WERI-Rb-1 (cell line): ENCODE measurements around the gene PRMT7.

Experiments
- DNase-seq: peaks from one replicate; pipeline ENCODE4 v3.0.0-alpha.2; 2020
- H3K27ac ChIP-seq: fragments of 250-450 bp; sonication (Bioruptor Pico); 2 replicates; pipeline ENCODE4 v1.5.1; 2020; ENCODE audit warnings: mild to moderate bottlenecking, moderate library complexity
- H3K27me3 ChIP-seq: fragments of 250-450 bp; sonication (Bioruptor Pico); 2 replicates; pipeline ENCODE4 v1.5.1; 2021; ENCODE audit warnings: mild to moderate bottlenecking, low read depth, moderate library complexity; ENCODE audit not compliant: insufficient read depth, severe bottlenecking
- H3K36me3 ChIP-seq: fragments of 250-450 bp; sonication (Bioruptor Pico); 2 replicates; pipeline ENCODE4 v1.5.1; 2020; ENCODE audit warnings: mild to moderate bottlenecking, moderate library complexity
- H3K4me3 ChIP-seq: 2 replicates; pipeline ENCODE4 v1.5.1; 2011; ENCODE audit warnings: low read depth, mild to moderate bottlenecking, control low read depth, low read length
- H3K9me3 ChIP-seq: fragments of 250-450 bp; sonication (Bioruptor Pico); 2 replicates; pipeline ENCODE4 v1.5.1; 2021; ENCODE audit warnings: mild to moderate bottlenecking, moderate library complexity; ENCODE audit not compliant: severe bottlenecking
- CTCF ChIP-seq: IDR thresholded peaks from 2 replicates; pipeline ENCODE4 v1.5.1; 2011; ENCODE audit warnings: low read depth, mild to moderate bottlenecking, control low read depth, inconsistent platforms, low read length

Gene PRMT7

GRCh38 chr16:68402748-68403040 lies 91.9 kb downstream of the PRMT7 start:
- no peaks in the 10 kb centered on the region for H3K36me3 ChIP-seq
- no peak overlapping the region for H3K4me3 ChIP-seq
- H3K27me3 ChIP-seq = no peaks in the 10 kb centered on the region
- H3K27ac ChIP-seq = no peak overlapping the region
- DNase-seq = no peak
- TF ChIP-seq CTCF = no peak
- no peaks in the 10 kb centered on the region for H3K9me3 ChIP-seq

GRCh38 chr16:68403177-68403576 lies 92.4 kb downstream of the PRMT7 start:
- DNase-seq = no peak
- Histone ChIP-seq H3K27ac (no peak overlapping the region), H3K9me3 (no peaks in the 10 kb centered on the region), H3K27me3 (no peaks in the 10 kb centered on the region), H3K36me3 (no peaks in the 10 kb centered on the region), H3K4me3 (no peak overlapping the region)
- TF ChIP-seq CTCF = no peak

- Histone ChIP-seq H3K4me3 (no peak overlapping the region), H3K27ac (no peak overlapping the region), H3K27me3 (no peaks in the 10 kb centered on the region), H3K36me3 (no peaks in the 10 kb centered on the region), H3K9me3 (no peaks in the 10 kb centered on the region)
- no peak for DNase-seq
- TF ChIP-seq CTCF = no peak
Measured at GRCh38 chr16:68403704-68404103, 92.9 kb downstream of the PRMT7 start.

- TF ChIP-seq CTCF = no peak
- DNase-seq = no peak
- Histone ChIP-seq H3K27me3 (no peaks in the 10 kb centered on the region), H3K27ac (no peak overlapping the region), H3K9me3 (no peaks in the 10 kb centered on the region), H3K4me3 (no peak overlapping the region), H3K36me3 (no peaks in the 10 kb centered on the region)
Measured at GRCh38 chr16:68404736-68405345, 94.0 kb downstream of the PRMT7 start.

- no peak for DNase-seq
- TF ChIP-seq CTCF = no peak
- Histone ChIP-seq H3K4me3 (no peak overlapping the region), H3K27ac (no peak overlapping the region), H3K27me3 (no peaks in the 10 kb centered on the region), H3K9me3 (no peaks in the 10 kb centered on the region), H3K36me3 (no peaks in the 10 kb centered on the region)
Measured at GRCh38 chr16:68406458-68407152, 95.8 kb downstream of the PRMT7 start.
